ENCODE measurements around the gene BAAT.

Gene BAAT

GRCh38 chr9:101324245-101324804 is 60.5 kb downstream of the BAAT start:
- H3K4me1 ChIP-seq (ENCODE audit: control insufficient read depth, low read length): no peaks in the 10 kb centered on the region
- no peaks in the 10 kb centered on the region for H3K36me3 ChIP-seq (ENCODE audit: control insufficient read depth, low read length)
- no peaks in the 10 kb centered on the region for H3K9me2 ChIP-seq (replicated peaks; ENCODE audit: control insufficient read depth, low read length)
- no peaks in the 10 kb centered on the region for H3K79me2 ChIP-seq (ENCODE audit: control insufficient read depth, low read length)
- H4K20me1 ChIP-seq (ENCODE audit: control insufficient read depth, insufficient read depth, low read depth, low read length): no peaks in the 10 kb centered on the region
- no peaks in the 10 kb centered on the region for H3F3A ChIP-seq (ENCODE audit: control insufficient read depth, insufficient read depth)
- no peaks in the 10 kb centered on the region for H3K9me3 ChIP-seq (ENCODE audit: control insufficient read depth, insufficient read depth, low read length)
- no peaks in the 10 kb centered on the region; the same call in none of the 2 replicates for H3K27me3 ChIP-seq (ENCODE audit: control insufficient read depth, low read length)
- H3K4me3 ChIP-seq (ENCODE audit: low read length): no peak overlapping the region
- H3K4me2 ChIP-seq (ENCODE audit: low read length): no peak overlapping the region
- TF ChIP-seq CTCF (IDR thresholded peaks at IDR 0.05; ENCODE audit: low read depth, low read length, poor library complexity, severe bottlenecking): no peak
- TF ChIP-seq EZH2phosphoT487 (IDR thresholded peaks at IDR 0.05; ENCODE audit: borderline replicate concordance, low read length): no peak
- H3K27ac ChIP-seq (ENCODE audit: low read depth, low read length): no peak overlapping the region

GRCh38 chr9:101323129-101323528 is 61.7 kb downstream of the BAAT start:
- no peaks in the 10 kb centered on the region for H3F3A ChIP-seq (ENCODE audit: control insufficient read depth, insufficient read depth)
- H3K27ac ChIP-seq (ENCODE audit: low read depth, low read length): no peak overlapping the region
- no peaks in the 10 kb centered on the region; the same call in none of the 2 replicates for H3K27me3 ChIP-seq (ENCODE audit: control insufficient read depth, low read length)
- H3K9me2 ChIP-seq (replicated peaks; ENCODE audit: control insufficient read depth, low read length): no peaks in the 10 kb centered on the region
- H3K4me3 ChIP-seq (ENCODE audit: low read length): no peak overlapping the region
- no peaks in the 10 kb centered on the region for H4K20me1 ChIP-seq (ENCODE audit: control insufficient read depth, insufficient read depth, low read depth, low read length)
- no peak overlapping the region for H3K4me2 ChIP-seq (ENCODE audit: low read length)
- TF ChIP-seq EZH2phosphoT487 (IDR thresholded peaks at IDR 0.05; ENCODE audit: borderline replicate concordance, low read length): no peak
- no peak for TF ChIP-seq CTCF (IDR thresholded peaks at IDR 0.05; ENCODE audit: low read depth, low read length, poor library complexity, severe bottlenecking)
- H3K4me1 ChIP-seq (ENCODE audit: control insufficient read depth, low read length): no peaks in the 10 kb centered on the region
- no peaks in the 10 kb centered on the region for H3K36me3 ChIP-seq (ENCODE audit: control insufficient read depth, low read length)
- H3K79me2 ChIP-seq (ENCODE audit: control insufficient read depth, low read length): no peaks in the 10 kb centered on the region
- H3K9me3 ChIP-seq (ENCODE audit: control insufficient read depth, insufficient read depth, low read length): no peaks in the 10 kb centered on the region

- Histone ChIP-seq H3K79me2 (ENCODE audit: control insufficient read depth, low read length) (no peaks in the 10 kb centered on the region), H3K36me3 (ENCODE audit: control insufficient read depth, low read length) (no peaks in the 10 kb centered on the region), H3K4me1 (ENCODE audit: control insufficient read depth, low read length) (no peaks in the 10 kb centered on the region), H3F3A (ENCODE audit: control insufficient read depth, insufficient read depth) (no peaks in the 10 kb centered on the region), H3K9me3 (ENCODE audit: control insufficient read depth, insufficient read depth, low read length) (no peaks in the 10 kb centered on the region), H3K27me3 (ENCODE audit: control insufficient read depth, low read length) (no peaks in the 10 kb centered on the region; the same call in 1 of the 2 replicates), H3K4me3 (ENCODE audit: low read length) (no peak overlapping the region), H3K27ac (ENCODE audit: low read depth, low read length) (no peak overlapping the region), H3K4me2 (ENCODE audit: low read length) (no peak overlapping the region), H3K9me2 (replicated peaks; ENCODE audit: control insufficient read depth, low read length) (no peaks in the 10 kb centered on the region), H4K20me1 (ENCODE audit: control insufficient read depth, insufficient read depth, low read depth, low read length) (no peaks in the 10 kb centered on the region)
- TF ChIP-seq CTCF (IDR thresholded peaks at IDR 0.05; ENCODE audit: low read depth, low read length, poor library complexity, severe bottlenecking) (no peak), EZH2phosphoT487 (IDR thresholded peaks at IDR 0.05; ENCODE audit: borderline replicate concordance, low read length) (no peak)
Observed at GRCh38 chr9:101317735-101318134, 67.1 kb downstream of the BAAT start.

Measured in DOHH2 (cell line).